Neutrophil (primary cell): ENCODE results near the gene GYPC.

Experiments used
- H3K27ac ChIP-seq: fragments of 200-600 bp; sonication (generic); 2 replicates; pipeline ENCODE4 v1.5.1; 2016; ENCODE audit warnings: mild to moderate bottlenecking, moderate library complexity
- H3K27me3 ChIP-seq: fragments of 200-600 bp; sonication (generic); 2 replicates; pipeline ENCODE4 v1.6.0; 2016; ENCODE audit warnings: mild to moderate bottlenecking
- H3K36me3 ChIP-seq: fragments of 200-600 bp; sonication (generic); 2 replicates; pipeline ENCODE4 v1.5.1; 2017
- H3K4me1 ChIP-seq, 2 experiments: fragments of 200-600 bp in 1 of 2; sonication (generic) in 1 of 2; 1 replicate in 1 of 2; 2 replicates in 1 of 2; pipeline versions ENCODE4 v1.5.1 to v1.6.1; 2013 to 2016; ENCODE audit warnings: low read depth in 1 of 2, low read length in 1 of 2, mild to moderate bottlenecking in 1 of 2, moderate library complexity in 1 of 2; ENCODE audit not compliant: control insufficient read depth in 1 of 2, insufficient read depth in 1 of 2
- H3K4me3 ChIP-seq, 2 experiments: fragments of 200-600 bp in 1 of 2; sonication (generic) in 1 of 2; 1 replicate in 1 of 2; 2 replicates in 1 of 2; pipeline ENCODE4 v1.5.1; 2013 to 2016; ENCODE audit warnings: low read depth in 1 of 2, low read length in 1 of 2, mild to moderate bottlenecking in 1 of 2, moderate library complexity in 1 of 2
- H3K9me3 ChIP-seq: fragments of 200-600 bp; sonication (generic); 2 replicates; pipeline ENCODE4 v1.5.1; 2016
- TF ChIP-seq, protein P1 (sequence below): fragments of 200-600 bp; sonication (generic); IDR thresholded peaks from 2 replicates; pipeline ENCODE4 v1.5.1; 2016; ENCODE audit warnings: antibody characterized with exemption

Gene GYPC

DNA sequence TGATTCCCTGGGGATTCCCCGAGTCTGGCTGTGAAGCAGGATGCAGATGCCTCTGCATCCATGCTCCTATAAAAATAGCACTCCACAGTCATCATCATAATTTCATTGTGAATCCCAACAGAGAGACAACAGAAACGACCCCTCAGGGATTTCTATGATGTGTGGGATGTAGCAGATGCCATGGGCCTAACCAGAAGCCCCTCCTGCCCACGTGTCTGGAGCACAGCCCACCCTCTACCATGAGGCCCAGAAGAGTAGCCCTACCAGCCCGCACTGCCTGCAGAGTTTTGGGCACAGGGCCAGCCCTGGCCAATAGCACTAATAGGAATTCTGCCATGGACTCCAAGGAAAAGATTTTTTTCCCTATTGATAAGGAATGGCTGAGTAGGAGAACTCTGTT lies 66.6 kb downstream of the GYPC start:
- TF ChIP-seq, protein P1, sequence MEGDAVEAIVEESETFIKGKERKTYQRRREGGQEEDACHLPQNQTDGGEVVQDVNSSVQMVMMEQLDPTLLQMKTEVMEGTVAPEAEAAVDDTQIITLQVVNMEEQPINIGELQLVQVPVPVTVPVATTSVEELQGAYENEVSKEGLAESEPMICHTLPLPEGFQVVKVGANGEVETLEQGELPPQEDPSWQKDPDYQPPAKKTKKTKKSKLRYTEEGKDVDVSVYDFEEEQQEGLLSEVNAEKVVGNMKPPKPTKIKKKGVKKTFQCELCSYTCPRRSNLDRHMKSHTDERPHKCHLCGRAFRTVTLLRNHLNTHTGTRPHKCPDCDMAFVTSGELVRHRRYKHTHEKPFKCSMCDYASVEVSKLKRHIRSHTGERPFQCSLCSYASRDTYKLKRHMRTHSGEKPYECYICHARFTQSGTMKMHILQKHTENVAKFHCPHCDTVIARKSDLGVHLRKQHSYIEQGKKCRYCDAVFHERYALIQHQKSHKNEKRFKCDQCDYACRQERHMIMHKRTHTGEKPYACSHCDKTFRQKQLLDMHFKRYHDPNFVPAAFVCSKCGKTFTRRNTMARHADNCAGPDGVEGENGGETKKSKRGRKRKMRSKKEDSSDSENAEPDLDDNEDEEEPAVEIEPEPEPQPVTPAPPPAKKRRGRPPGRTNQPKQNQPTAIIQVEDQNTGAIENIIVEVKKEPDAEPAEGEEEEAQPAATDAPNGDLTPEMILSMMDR = no peak
- no peaks in the 10 kb centered on the region for H3K27me3 ChIP-seq
- H3K27ac ChIP-seq = no peak overlapping the region
- peaks cover 9% of the 10 kb centered on the region for H3K9me3 ChIP-seq
- H3K4me3 ChIP-seq = no peak overlapping the region
- H3K4me1 ChIP-seq = no peaks in the 10 kb centered on the region
- no peaks in the 10 kb centered on the region for H3K36me3 ChIP-seq

DNA sequence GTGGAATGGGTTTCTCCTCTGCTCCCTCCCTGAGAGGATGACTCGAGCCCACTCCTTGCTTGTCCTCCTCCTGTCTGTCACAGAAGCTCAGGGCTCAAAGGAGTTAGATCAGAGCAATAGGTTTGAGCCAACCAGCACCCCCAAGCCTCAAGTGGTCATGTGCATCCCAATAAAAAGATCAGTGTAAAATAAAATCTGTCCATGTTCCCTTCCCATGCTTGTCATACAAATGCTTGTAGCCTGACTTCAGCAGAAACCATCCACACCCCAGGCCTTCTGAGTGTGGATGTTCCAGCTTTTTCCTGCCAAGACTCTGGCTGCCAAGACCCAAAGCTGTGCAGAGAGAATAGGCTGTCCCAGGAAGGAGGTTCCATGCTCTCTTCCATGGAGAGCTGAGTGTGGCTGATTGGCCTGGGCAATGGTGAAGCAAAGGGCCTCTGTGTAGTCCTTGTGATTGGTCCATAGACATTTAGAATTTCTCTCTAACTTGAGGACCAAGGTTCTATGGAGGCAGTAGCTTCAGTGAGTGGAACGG lies 67.4 kb downstream of the GYPC start:
- peaks cover 9% of the 10 kb centered on the region for H3K9me3 ChIP-seq
- no peaks in the 10 kb centered on the region for H3K27me3 ChIP-seq
- H3K4me1 ChIP-seq = no peaks in the 10 kb centered on the region
- H3K27ac ChIP-seq = no peak overlapping the region
- TF ChIP-seq, protein P1 = no peak
- H3K36me3 ChIP-seq = no peaks in the 10 kb centered on the region
- no peak overlapping the region for H3K4me3 ChIP-seq

DNA sequence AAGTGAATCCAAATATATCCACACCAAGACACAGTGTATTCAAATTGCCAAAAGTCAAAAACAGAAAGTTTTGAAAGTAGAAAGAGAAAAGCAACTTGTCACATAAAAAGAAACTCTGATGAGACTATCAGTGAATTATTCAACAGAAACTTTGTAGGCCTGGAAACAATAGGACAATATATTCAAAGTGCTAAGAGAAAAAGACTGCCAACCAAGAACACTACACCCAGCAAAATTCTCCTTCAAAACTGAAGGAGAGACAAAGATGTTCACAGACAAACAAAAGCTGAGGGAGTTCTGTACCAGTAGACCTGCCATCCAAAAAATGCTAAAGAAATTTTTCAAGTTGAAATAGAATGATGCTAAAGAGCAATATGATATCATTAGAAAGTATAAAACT lies 69.6 kb downstream of the GYPC start:
- H3K27me3 ChIP-seq = no peaks in the 10 kb centered on the region
- no peak overlapping the region for H3K4me3 ChIP-seq
- H3K9me3 ChIP-seq = peaks cover 9% of the 10 kb centered on the region
- TF ChIP-seq, protein P1 = no peak
- H3K36me3 ChIP-seq = no peaks in the 10 kb centered on the region
- no peaks in the 10 kb centered on the region for H3K4me1 ChIP-seq
- no peak overlapping the region for H3K27ac ChIP-seq

- TF ChIP-seq, protein P1 = no peak
- no peaks in the 10 kb centered on the region for H3K36me3 ChIP-seq
- H3K4me1 ChIP-seq = no peaks in the 10 kb centered on the region
- peaks cover 4% of the 10 kb centered on the region for H3K9me3 ChIP-seq
- no peaks in the 10 kb centered on the region for H3K27me3 ChIP-seq
- no peak overlapping the region for H3K27ac ChIP-seq
- H3K4me3 ChIP-seq = no peak overlapping the region
Observed at GRCh38 chr2:126729896-126730295, 73.9 kb downstream of the GYPC start.

DNA sequence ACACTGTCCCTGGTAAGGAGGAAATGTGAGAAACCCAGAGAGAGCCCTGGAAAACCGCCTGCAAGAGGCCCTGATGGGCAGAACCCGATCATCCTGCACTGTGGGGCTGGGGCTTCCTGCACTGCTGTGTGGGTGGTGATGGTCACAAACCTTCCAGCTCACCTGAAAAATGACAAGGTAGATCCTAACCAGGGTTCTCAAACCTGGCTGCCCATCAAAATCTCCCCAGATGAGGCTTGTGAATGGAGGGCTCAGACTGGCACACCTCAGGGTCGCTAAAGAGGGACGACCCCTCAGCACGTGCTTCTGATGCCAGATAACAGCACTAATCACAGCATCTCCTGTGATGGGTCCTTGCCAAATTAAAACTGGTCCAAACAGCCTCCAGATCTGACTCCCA lies 74.7 kb downstream of the GYPC start:
- no peaks in the 10 kb centered on the region for H3K4me1 ChIP-seq
- no peaks in the 10 kb centered on the region for H3K36me3 ChIP-seq
- H3K27me3 ChIP-seq = no peaks in the 10 kb centered on the region
- H3K9me3 ChIP-seq = no peaks in the 10 kb centered on the region
- TF ChIP-seq, protein P1 = no peak
- H3K27ac ChIP-seq = no peak overlapping the region
- H3K4me3 ChIP-seq = no peak overlapping the region

- no peak overlapping the region for H3K27ac ChIP-seq
- peaks cover 2 to 7% of the 10 kb centered on the region in 2 experiments for H3K4me1 ChIP-seq
- no peaks in the 10 kb centered on the region for H3K27me3 ChIP-seq
- no peaks in the 10 kb centered on the region for H3K36me3 ChIP-seq
- TF ChIP-seq, protein P1 = no peak
- H3K4me3 ChIP-seq = no peak overlapping the region
- no peaks in the 10 kb centered on the region for H3K9me3 ChIP-seq
Observed at GRCh38 chr2:126731353-126731752, 75.4 kb downstream of the GYPC start.
